HepG2 (cell line): ENCODE data around the gene FOXK2. TPM values are rescaled to one million over a fixed set of nuclear protein-coding genes. Genes with fewer than 3 reads are reported as not detected.
A peak's percentile ranks its signal among the peaks of the same experiment; 100 is the strongest.

Experiments
- ESRRA ChIP-seq: sonication (generic); formaldehyde crosslinking; IDR thresholded peaks from 2 replicates; pipeline ENCODE4 v1.5.1; 2020; ENCODE audit warnings: mild to moderate bottlenecking, low read depth, missing genetic modification reagents
- GTF3A ChIP-seq: sonication (generic); formaldehyde crosslinking; conservative IDR thresholded peaks from 2 replicates; pipeline ENCODE4 v1.4.0; 2020; ENCODE audit warnings: mild to moderate bottlenecking, missing genetic modification reagents
- NCOA2 ChIP-seq: sonication (generic); formaldehyde crosslinking; IDR thresholded peaks from 2 replicates; pipeline ENCODE4 v1.8.0; 2022; ENCODE audit warnings: inconsistent platforms
- PREB ChIP-seq: sonication (generic); formaldehyde crosslinking; IDR thresholded peaks from 2 replicates; pipeline ENCODE4 v1.4.0; 2020; ENCODE audit warnings: missing genetic modification reagents
- SP4 ChIP-seq: sonication (generic); formaldehyde crosslinking; IDR thresholded peaks from 2 replicates; pipeline ENCODE4 v1.8.1; 2023; ENCODE audit warnings: mild to moderate bottlenecking, missing genetic modification reagents
- ZFP36L2 ChIP-seq: sonication (generic); formaldehyde crosslinking; IDR thresholded peaks from 2 replicates; pipeline ENCODE4 v1.4.0; 2020; ENCODE audit warnings: missing genetic modification reagents
- ZNF367 ChIP-seq: sonication (generic); formaldehyde crosslinking; IDR thresholded peaks from 2 replicates; pipeline ENCODE4 v1.4.0; 2020; ENCODE audit warnings: missing genetic modification reagents, borderline replicate concordance
- ZNF414 ChIP-seq: sonication (generic); formaldehyde crosslinking; IDR thresholded peaks from 2 replicates; pipeline ENCODE4 v1.5.0; 2020; ENCODE audit warnings: missing genetic modification reagents
- ZNF615 ChIP-seq: sonication (generic); formaldehyde crosslinking; IDR thresholded peaks from 2 replicates; pipeline ENCODE4 v1.5.0; 2020; ENCODE audit warnings: mild to moderate bottlenecking, missing genetic modification reagents, borderline replicate concordance
- polyA plus RNA-seq, 8 experiments: library from polyadenylated mRNA; depleted of rRNA in 3 of 8; stranded (reverse) in 7 of 8; unstranded in 1 of 8; fragments of >200 nt; fragmentation: Illumina TruSeq in 4 of 8; extraction: Trizol in 4 of 8; gene quantifications; 2 replicates each; pipeline versions ENCODE4 v1.2.1 to v1.2.3, GENCODE V29; 2011 to 2016; ENCODE audit warnings: low read depth in 4 of 8, missing spikeins in 1 of 8, mixed read lengths in 1 of 8; ENCODE audit not compliant: insufficient read depth in 1 of 8
- total RNA-seq, 5 experiments: library from RNA; depleted of rRNA; stranded (reverse); fragments of >200 nt; fragmentation: Illumina TruSeq; extraction: Trizol; gene quantifications; 2 replicates each; pipeline ENCODE4 v1.2.3, GENCODE V29; 2016; ENCODE audit warnings: low read depth in 1 of 5
- TF ChIP-seq, protein P1 (sequence below): sonication (generic); formaldehyde crosslinking; IDR thresholded peaks from 2 replicates; pipeline ENCODE4 v1.4.0; 2020; ENCODE audit warnings: mild to moderate bottlenecking, missing genetic modification reagents
- TF ChIP-seq, protein P2 (sequence below): sonication (generic); formaldehyde crosslinking; conservative IDR thresholded peaks from 2 replicates; pipeline ENCODE4 v1.4.0; 2020; ENCODE audit warnings: missing genetic modification reagents
- TF ChIP-seq, protein P3 (sequence below), 2 experiments: fragments of 450-650 bp in 1 of 2; sonication (generic) in 1 of 2; formaldehyde crosslinking in 1 of 2; IDR thresholded peaks; 2 replicates each; pipeline versions ENCODE4 v1.6.1 to v1.8.0; 2016 to 2022; ENCODE audit warnings: antibody characterized with exemption in 1 of 2, mild to moderate bottlenecking in 1 of 2, missing genetic modification reagents in 1 of 2

The FOXK2 gene
- total and polyA plus RNA-seq, 2 of the 13 experiments (the other 11 are each of a cell fraction or from before 2014, with no cell fraction given): 67.1 to 67.2 TPM

DNA sequence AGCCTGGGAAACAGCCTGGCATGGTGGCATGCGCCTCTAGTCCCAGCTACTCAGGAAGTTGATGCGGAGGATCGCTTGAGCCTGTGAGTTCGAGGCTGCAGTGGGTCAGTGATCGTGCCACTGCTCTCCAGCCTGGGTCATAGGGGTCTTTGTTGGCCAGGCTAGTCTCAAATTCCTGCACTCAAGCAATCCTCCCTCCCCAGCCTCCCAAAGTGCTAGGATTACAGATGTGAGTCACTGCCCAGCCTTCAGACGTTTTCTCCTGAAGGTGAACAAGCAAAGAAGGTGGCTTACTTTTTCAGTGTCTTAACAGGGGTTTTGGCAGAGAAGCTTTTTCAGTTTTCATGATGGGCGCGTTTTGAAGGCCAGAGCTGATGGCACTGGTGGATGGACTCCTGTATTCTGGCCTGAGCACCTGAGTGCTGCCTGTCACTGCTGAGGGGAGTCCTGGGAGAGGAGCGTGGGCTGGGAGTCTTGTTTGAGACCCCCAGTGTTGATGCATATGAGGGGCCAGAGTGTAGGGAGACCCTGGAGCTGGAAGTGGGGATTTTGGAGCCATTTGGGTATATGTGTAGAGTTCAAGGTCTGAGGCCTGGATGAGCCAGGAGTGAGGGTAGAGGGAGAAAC lies 41.4 kb downstream of the FOXK2 start (continued):
- TF ChIP-seq, protein P1, sequence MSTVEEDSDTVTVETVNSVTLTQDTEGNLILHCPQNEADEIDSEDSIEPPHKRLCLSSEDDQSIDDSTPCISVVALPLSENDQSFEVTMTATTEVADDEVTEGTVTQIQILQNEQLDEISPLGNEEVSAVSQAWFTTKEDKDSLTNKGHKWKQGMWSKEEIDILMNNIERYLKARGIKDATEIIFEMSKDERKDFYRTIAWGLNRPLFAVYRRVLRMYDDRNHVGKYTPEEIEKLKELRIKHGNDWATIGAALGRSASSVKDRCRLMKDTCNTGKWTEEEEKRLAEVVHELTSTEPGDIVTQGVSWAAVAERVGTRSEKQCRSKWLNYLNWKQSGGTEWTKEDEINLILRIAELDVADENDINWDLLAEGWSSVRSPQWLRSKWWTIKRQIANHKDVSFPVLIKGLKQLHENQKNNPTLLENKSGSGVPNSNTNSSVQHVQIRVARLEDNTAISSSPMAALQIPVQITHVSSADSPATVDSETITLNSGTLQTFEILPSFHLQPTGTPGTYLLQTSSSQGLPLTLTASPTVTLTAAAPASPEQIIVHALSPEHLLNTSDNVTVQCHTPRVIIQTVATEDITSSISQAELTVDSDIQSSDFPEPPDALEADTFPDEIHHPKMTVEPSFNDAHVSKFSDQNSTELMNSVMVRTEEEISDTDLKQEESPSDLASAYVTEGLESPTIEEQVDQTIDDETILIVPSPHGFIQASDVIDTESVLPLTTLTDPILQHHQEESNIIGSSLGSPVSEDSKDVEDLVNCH: no peak
- no peak for TF ChIP-seq ZNF615 (CRISPR knock-in tag)
- no peak for TF ChIP-seq ESRRA (CRISPR knock-in tag)
- TF ChIP-seq, protein P2, sequence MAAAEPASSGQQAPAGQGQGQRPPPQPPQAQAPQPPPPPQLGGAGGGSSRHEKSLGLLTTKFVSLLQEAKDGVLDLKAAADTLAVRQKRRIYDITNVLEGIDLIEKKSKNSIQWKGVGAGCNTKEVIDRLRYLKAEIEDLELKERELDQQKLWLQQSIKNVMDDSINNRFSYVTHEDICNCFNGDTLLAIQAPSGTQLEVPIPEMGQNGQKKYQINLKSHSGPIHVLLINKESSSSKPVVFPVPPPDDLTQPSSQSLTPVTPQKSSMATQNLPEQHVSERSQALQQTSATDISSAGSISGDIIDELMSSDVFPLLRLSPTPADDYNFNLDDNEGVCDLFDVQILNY (CRISPR knock-in tag): no peak
- no peak for TF ChIP-seq PREB
- no peak for TF ChIP-seq ZNF367
- TF ChIP-seq NCOA2 (CRISPR knock-in tag): no peak; the same call in 1 of the 2 replicates
- TF ChIP-seq GTF3A: 0 out of 2 replicates have a peak, but pooled peaks have one; percentile 19
- TF ChIP-seq ZFP36L2 (CRISPR knock-in tag): no peak
- TF ChIP-seq ZNF414 (CRISPR knock-in tag): no peak
- TF ChIP-seq SP4 (CRISPR knock-in tag): 0 out of 2 replicates have a peak, but pooled peaks have one; percentile 9
- TF ChIP-seq, protein P3, sequence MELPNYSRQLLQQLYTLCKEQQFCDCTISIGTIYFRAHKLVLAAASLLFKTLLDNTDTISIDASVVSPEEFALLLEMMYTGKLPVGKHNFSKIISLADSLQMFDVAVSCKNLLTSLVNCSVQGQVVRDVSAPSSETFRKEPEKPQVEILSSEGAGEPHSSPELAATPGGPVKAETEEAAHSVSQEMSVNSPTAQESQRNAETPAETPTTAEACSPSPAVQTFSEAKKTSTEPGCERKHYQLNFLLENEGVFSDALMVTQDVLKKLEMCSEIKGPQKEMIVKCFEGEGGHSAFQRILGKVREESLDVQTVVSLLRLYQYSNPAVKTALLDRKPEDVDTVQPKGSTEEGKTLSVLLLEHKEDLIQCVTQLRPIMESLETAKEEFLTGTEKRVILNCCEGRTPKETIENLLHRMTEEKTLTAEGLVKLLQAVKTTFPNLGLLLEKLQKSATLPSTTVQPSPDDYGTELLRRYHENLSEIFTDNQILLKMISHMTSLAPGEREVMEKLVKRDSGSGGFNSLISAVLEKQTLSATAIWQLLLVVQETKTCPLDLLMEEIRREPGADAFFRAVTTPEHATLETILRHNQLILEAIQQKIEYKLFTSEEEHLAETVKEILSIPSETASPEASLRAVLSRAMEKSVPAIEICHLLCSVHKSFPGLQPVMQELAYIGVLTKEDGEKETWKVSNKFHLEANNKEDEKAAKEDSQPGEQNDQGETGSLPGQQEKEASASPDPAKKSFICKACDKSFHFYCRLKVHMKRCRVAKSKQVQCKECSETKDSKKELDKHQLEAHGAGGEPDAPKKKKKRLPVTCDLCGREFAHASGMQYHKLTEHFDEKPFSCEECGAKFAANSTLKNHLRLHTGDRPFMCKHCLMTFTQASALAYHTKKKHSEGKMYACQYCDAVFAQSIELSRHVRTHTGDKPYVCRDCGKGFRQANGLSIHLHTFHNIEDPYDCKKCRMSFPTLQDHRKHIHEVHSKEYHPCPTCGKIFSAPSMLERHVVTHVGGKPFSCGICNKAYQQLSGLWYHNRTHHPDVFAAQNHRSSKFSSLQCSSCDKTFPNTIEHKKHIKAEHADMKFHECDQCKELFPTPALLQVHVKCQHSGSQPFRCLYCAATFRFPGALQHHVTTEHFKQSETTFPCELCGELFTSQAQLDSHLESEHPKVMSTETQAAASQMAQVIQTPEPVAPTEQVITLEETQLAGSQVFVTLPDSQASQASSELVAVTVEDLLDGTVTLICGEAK (IDR thresholded peaks at IDR 0.05): no peak
- TF ChIP-seq, protein P3 (CRISPR knock-in tag; IDR thresholded peaks at IDR 0.05): peak; percentile 11; the same call in 1 of the 2 replicates
